ENCODE measurements around the gene ZNF337.

Gene ZNF337

GRCh38 chr20:25626779-25627178, 69.9 kb downstream of the ZNF337 start:
- no peak for DNase-seq (ENCODE audit: low read depth)

DNA sequence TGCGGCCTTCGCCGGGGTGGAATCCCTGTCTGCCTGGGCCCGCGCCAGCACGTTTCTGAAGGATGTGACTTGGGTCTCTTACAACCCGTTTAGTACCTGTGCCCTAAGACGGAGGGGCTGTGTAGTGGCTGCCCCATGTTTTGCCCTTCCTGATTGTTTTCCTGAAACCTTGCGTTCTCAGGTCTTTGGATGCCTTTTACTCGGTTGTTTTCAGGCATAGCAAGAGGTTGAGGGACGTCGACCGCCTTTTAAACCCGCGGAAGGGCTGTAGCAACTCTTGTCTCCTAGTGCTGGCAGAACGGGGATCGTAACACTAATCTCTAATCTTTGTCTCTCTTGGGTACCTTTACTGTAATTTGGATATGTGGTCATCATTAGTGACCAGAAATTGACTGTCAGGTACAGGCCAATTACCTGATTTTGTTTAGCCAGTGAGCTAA, 72.1 kb downstream of the ZNF337 start:
- DNase-seq (ENCODE audit: low read depth): peak; percentile 26

Measured in amniotic epithelial cell (primary cell).